Subcutaneous abdominal adipose tissue (tissue), 5 donors: ENCODE results near the gene CPE.

Source experiments
- H3K27ac ChIP-seq: one replicate; pipeline ENCODE4 v1.7.0; 2013; ENCODE audit warnings: low read depth, mild to moderate bottlenecking, inconsistent platforms, low read length, moderate library complexity
- H3K27me3 ChIP-seq, 5 donors: one replicate each; pipeline ENCODE4 v1.7.0; 2013; ENCODE audit warnings: low read length in 5 of 5, inconsistent platforms in 1 of 5; ENCODE audit not compliant: control insufficient read depth in 5 of 5, insufficient read depth in 4 of 5
- H3K36me3 ChIP-seq, 5 donors: one replicate each; pipeline ENCODE4 v1.7.0; 2013; ENCODE audit warnings: low read length in 5 of 5; ENCODE audit not compliant: control insufficient read depth in 5 of 5, insufficient read depth in 5 of 5
- H3K4me1 ChIP-seq, 5 donors: one replicate each; pipeline ENCODE4 v1.7.0; 2013; ENCODE audit warnings: low read length in 5 of 5, mild to moderate bottlenecking in 3 of 5, moderate library complexity in 1 of 5; ENCODE audit not compliant: control insufficient read depth in 5 of 5, insufficient read depth in 5 of 5
- H3K4me3 ChIP-seq, 5 donors: one replicate each; pipeline ENCODE4 v1.7.0; 2013; ENCODE audit warnings: low read length in 5 of 5, low read depth in 1 of 5
- H3K9ac ChIP-seq, 5 donors: one replicate each; pipeline ENCODE4 v1.7.0; 2013; ENCODE audit warnings: low read length in 5 of 5, mild to moderate bottlenecking in 4 of 5, moderate library complexity in 3 of 5
- H3K9me3 ChIP-seq, 5 donors: one replicate each; pipeline ENCODE4 v1.7.0; 2013; ENCODE audit warnings: low read length in 5 of 5; ENCODE audit not compliant: control insufficient read depth in 5 of 5
- donor health status: healthy.
- donor health status: healthy.
- donor health status: healthy.
- donor health status: healthy.
- donor health status: healthy.

Gene CPE

GRCh38 chr4:165343353-165344191 is 35.2 kb upstream of the CPE start:
- Histone ChIP-seq H3K9me3 (no peaks in the 10 kb centered on the region), H3K36me3 (peaks cover 6 to 24% (median 21%) of the 10 kb centered on the region in 5 donors), H3K4me1 (peaks cover 0 to 3% (median 0%) of the 10 kb centered on the region in 5 donors), H3K27me3 (no peaks in the 10 kb centered on the region), H3K4me3 (no peak overlapping the region), H3K9ac (no peak overlapping the region), H3K27ac (no peak overlapping the region)

DNA sequence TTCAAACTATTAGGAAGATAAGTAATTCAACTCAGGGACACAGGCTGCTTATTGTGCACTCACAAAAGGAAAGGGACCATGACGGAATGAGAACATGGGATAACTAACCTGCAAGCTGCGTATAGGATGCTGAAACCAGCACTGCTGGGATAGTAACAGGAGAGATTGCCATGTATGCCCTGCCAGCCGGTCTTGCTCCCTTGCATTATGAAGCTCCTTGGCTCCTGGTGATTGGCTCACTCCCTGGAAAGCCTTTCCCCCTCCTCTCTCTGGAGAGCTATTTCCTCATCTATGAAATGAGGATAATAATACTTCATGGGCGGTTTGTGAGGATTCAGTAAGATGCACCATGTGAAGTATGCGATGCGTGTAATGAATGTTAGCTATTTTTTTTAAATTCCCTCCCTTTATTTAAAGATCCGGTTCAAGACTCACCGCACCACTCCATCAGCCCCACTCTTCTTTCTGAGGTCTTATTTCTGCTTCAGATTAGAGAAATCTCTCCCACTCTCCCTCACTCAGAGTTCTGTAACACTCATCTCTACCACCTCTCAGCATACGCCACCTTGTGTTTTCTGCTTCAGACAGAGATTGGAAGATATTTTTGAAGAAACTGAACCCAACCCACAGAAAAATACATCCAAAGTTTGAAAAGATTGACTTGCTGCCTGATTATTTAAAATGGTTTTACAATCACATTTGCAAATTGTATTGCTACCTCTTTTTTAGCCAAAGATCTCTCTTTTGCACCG is 33.0 kb upstream of the CPE start:
- Histone ChIP-seq H3K9me3 (no peaks in the 10 kb centered on the region), H3K9ac (no peak overlapping the region), H3K36me3 (peaks cover 0 to 13% (median 7%) of the 10 kb centered on the region in 5 donors), H3K27ac (no peak overlapping the region), H3K4me1 (peaks cover 0 to 3% (median 0%) of the 10 kb centered on the region in 5 donors), H3K4me3 (no peak overlapping the region), H3K27me3 (no peaks in the 10 kb centered on the region)

DNA sequence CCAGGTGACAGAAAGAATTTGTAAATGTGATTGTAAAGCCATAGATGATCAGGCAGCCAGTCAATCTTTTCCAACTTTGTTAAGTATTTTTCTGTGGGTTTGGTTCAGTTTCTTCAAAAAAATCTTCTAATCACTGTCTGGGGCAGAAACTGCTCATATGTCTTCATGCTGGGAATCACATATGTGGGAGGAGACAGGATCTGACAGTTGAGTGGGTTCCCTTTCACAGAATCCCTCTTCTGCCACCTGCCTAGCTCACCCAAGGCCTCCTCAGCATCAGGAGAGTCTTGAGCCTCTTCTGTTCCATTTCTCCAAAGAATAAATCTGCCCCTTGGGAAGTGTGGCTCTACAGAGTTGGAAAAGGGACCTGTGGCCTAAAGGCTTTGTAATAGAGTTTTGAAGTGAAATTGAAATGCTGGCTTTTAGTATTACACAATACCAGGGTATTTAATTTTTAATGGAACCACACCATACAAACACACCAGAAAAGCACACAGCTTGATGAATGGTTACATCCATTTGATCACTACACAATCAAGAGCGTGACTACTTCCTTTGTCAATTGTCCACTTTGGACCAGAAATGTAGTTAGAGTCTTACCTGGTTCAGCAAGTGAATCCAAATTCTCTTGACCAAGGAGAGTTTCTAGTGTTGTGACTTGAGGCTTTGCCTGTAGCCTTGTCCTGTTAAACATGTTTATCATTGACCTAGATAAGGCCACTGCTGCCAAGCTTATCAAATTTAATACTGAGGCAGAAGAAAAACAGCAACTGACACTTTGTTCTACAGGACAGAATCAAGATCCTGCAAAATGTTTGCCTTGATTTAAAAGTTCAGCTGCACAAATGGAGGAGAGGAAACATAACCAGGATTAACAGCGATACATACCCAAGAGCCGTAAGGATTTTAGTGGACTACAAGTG is 30.9 kb upstream of the CPE start:
- Histone ChIP-seq H3K4me3 (no peak overlapping the region), H3K4me1 (peaks cover 0 to 3% (median 0%) of the 10 kb centered on the region in 5 donors), H3K36me3 (peaks cover 0 to 4% (median 0%) of the 10 kb centered on the region in 5 donors), H3K27me3 (no peaks in the 10 kb centered on the region), H3K9ac (no peak overlapping the region), H3K27ac (no peak overlapping the region), H3K9me3 (no peaks in the 10 kb centered on the region)

DNA sequence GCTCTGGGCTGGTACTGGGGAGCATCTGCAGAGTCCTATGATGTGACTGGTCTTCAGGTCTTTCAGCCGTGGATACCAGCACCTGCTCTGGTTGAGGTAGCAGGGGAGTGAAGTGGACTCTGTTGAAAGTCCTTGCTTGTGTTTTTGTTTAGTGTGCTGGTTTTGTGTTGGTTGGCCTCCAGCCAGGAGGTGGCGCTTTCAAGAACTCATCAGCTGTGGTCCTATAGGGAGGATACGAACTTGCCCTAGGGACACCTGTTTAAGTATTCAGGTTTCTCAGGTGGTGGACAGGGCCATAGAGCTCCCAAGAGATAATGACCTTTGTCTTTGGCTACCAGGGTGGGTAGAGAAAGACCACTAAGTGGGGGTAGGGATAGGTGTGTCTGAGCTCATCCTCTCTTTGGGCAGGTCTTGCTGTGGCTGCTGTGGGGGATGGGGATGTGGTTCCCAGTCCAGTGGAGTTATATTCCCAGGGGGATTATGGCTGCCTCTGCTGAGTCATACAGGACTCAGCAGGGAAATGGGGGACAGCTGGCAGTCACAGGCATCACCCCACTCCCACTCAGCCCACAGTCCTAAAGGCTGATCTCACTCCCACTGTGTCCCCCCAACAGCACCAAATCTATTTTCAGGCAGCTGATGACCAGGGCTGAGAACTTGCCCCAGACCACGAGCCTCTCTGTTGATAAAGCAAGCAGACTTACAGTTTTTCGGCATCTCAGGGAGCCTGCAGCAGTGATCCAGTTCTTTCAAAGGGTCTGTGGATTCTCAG is 27.3 kb upstream of the CPE start:
- Histone ChIP-seq H3K27ac (no peak overlapping the region), H3K4me1 (no peaks in the 10 kb centered on the region), H3K9ac (no peak overlapping the region), H3K9me3 (no peaks in the 10 kb centered on the region), H3K4me3 (no peak overlapping the region), H3K36me3 (no peaks in the 10 kb centered on the region), H3K27me3 (no peaks in the 10 kb centered on the region)

DNA sequence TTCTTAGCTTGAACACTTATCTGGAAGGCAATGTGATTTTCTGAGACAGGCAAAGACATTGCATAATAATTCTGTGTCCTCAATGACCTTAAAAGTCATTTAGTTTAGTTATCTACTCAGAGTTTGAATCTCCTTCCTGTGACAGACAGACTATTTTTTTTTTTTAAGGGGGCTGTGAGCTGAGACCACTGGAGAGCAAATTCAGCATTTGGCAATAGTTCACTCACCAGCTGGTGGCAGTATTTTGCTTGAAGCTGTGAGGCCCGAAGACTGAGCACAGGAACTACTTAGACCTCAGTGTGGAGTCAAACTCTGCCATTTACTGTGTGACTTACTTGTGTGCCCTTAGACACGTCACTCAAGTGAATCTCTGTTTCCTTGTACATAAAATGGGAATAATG is 22.9 kb upstream of the CPE start:
- Histone ChIP-seq H3K4me1 (peaks cover 0 to 11% (median 3%) of the 10 kb centered on the region in 5 donors), H3K27ac (no peak overlapping the region), H3K36me3 (no peaks in the 10 kb centered on the region), H3K9me3 (no peaks in the 10 kb centered on the region), H3K27me3 (no peaks in the 10 kb centered on the region), H3K4me3 (no peak overlapping the region), H3K9ac (no peak overlapping the region)

- no peaks in the 10 kb centered on the region for H3K36me3 ChIP-seq
- H3K4me3 ChIP-seq: no peak overlapping the region
- peaks cover 0 to 5% (median 0%) of the 10 kb centered on the region in 5 donors for H3K27me3 ChIP-seq
- no peak overlapping the region for H3K27ac ChIP-seq
- H3K9ac ChIP-seq: no peak overlapping the region
- H3K9me3 ChIP-seq: no peaks in the 10 kb centered on the region
- peaks cover 0 to 11% (median 3%) of the 10 kb centered on the region in 5 donors for H3K4me1 ChIP-seq
Observed at GRCh38 chr4:165359506-165359905, 19.3 kb upstream of the CPE start.

GRCh38 chr4:165360041-165360695 is 18.6 kb upstream of the CPE start:
- Histone ChIP-seq H3K9ac (no peak overlapping the region), H3K4me3 (no peak overlapping the region), H3K27me3 (peaks cover 0 to 5% (median 0%) of the 10 kb centered on the region in 5 donors), H3K36me3 (no peaks in the 10 kb centered on the region), H3K9me3 (no peaks in the 10 kb centered on the region), H3K27ac (no peak overlapping the region), H3K4me1 (peaks cover 0 to 11% (median 3%) of the 10 kb centered on the region in 5 donors)

DNA sequence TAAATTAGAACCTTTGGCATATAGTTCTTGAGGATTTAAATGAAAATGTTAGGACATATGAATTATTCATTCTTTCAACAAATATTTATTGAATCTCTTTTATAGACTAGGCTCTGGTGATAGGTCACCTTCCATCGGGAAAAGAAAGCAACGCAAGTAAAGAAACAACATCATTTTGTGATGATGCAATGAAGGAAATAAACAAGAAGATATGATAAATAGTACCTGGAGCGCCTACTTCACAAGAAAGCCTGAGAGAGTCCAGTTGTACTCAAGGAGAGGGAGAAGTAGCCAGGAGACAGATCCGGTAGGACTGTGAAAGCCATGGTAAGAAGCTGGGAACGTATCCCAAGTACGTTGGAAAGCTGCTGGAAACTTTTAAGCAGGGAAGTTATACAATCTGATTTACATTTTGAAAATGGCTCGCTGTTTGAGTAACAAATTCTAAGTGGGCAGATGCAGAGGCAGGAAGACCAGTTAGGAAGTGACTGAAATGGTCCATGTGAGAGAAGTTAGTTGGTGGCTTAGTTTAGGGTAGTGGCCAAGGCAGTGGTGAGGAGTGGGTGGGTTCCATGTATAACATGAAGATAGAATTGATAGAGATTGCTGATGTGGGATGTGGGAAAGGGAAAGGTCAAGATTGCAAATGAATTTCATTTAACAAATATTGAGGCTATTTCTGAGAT is 17.7 kb upstream of the CPE start:
- H3K27ac ChIP-seq: no peak overlapping the region
- H3K9ac ChIP-seq: no peak overlapping the region
- no peaks in the 10 kb centered on the region for H3K9me3 ChIP-seq
- H3K36me3 ChIP-seq: no peaks in the 10 kb centered on the region
- peaks cover 0 to 5% (median 0%) of the 10 kb centered on the region in 5 donors for H3K27me3 ChIP-seq
- no peak overlapping the region for H3K4me3 ChIP-seq
- peaks cover 0 to 11% (median 3%) of the 10 kb centered on the region in 5 donors for H3K4me1 ChIP-seq
